ENCODE measurements around the gene DNAH14. TPM values are rescaled to one million over a fixed set of nuclear protein-coding genes. Genes with fewer than 3 reads are reported as not detected.

The DNAH14 gene
- total and polyA plus RNA-seq, 2 of the 13 experiments (the other 11 are each of a cell fraction or from before 2014, with no cell fraction given) = 4.5 to 27.5 TPM

GRCh38 chr1:225209153-225209552 lies 279.7 kb downstream of the DNAH14 start (continued):
- no peak for TF ChIP-seq NFYB (CRISPR knock-in tag; IDR thresholded peaks at IDR 0.05)
- TF ChIP-seq FUBP1 (CRISPR knock-in tag; IDR thresholded peaks at IDR 0.05; ENCODE audit: borderline replicate concordance) = no peak
- no peak for TF ChIP-seq SIN3A (IDR thresholded peaks at IDR 0.05; ENCODE audit: borderline replicate concordance, low read depth, low read length)
- no peak for TF ChIP-seq NR0B2 (CRISPR knock-in tag; IDR thresholded peaks at IDR 0.05)
- TF ChIP-seq ZNF720 (CRISPR knock-in tag; IDR thresholded peaks at IDR 0.05) = no peak
- TF ChIP-seq DZIP1 (CRISPR knock-in tag; IDR thresholded peaks at IDR 0.05) = no peak
- no peak for TF ChIP-seq FOSL2 (CRISPR knock-in tag; IDR thresholded peaks at IDR 0.05)
- TF ChIP-seq PREB (CRISPR knock-in tag; IDR thresholded peaks at IDR 0.05) = no peak
- TF ChIP-seq CBX2 (IDR thresholded peaks at IDR 0.05; ENCODE audit: low read depth, low read length) = no peak
- TF ChIP-seq CBX2 (CRISPR knock-in tag; IDR thresholded peaks at IDR 0.05; ENCODE audit: low read depth) = no peak
- no peak for TF ChIP-seq ZNF367 (CRISPR knock-in tag; IDR thresholded peaks at IDR 0.05; ENCODE audit: borderline replicate concordance)
- TF ChIP-seq ZNF333 (CRISPR knock-in tag; IDR thresholded peaks at IDR 0.05; ENCODE audit: borderline replicate concordance) = no peak
- TF ChIP-seq ZNF775 (CRISPR knock-in tag; IDR thresholded peaks at IDR 0.05; ENCODE audit: borderline replicate concordance) = no peak
- no peak for TF ChIP-seq FLYWCH1 (CRISPR knock-in tag; IDR thresholded peaks at IDR 0.05)
- no peak for TF ChIP-seq ZNF510 (CRISPR knock-in tag; IDR thresholded peaks at IDR 0.05; ENCODE audit: low read depth)
- TF ChIP-seq MYC (CRISPR knock-in tag; IDR thresholded peaks at IDR 0.05; ENCODE audit: borderline replicate concordance) = no peak
- no peak for TF ChIP-seq ZNF816 (CRISPR knock-in tag; IDR thresholded peaks at IDR 0.05; ENCODE audit: borderline replicate concordance)
- TF ChIP-seq KLF16 (CRISPR knock-in tag; IDR thresholded peaks at IDR 0.05) = no peak
- no peak for TF ChIP-seq CAMTA2 (CRISPR knock-in tag; IDR thresholded peaks at IDR 0.05; ENCODE audit: borderline replicate concordance)
- TF ChIP-seq TGIF2 (CRISPR knock-in tag; IDR thresholded peaks at IDR 0.05) = no peak
- TF ChIP-seq PAF1 (CRISPR knock-in tag; IDR thresholded peaks at IDR 0.05) = no peak
- no peak for TF ChIP-seq ZNF496 (CRISPR knock-in tag; IDR thresholded peaks at IDR 0.05; ENCODE audit: insufficient replicate concordance)
- no peak for TF ChIP-seq CREB3 (CRISPR knock-in tag; IDR thresholded peaks at IDR 0.05)
- TF ChIP-seq KAT2B (IDR thresholded peaks at IDR 0.05; ENCODE audit: borderline replicate concordance, low read depth, low read length) = no peak
- no peak for TF ChIP-seq ZNF570 (CRISPR knock-in tag; IDR thresholded peaks at IDR 0.05; ENCODE audit: borderline replicate concordance)
